H1 (cell line): ENCODE results near the gene CUL1. TPM values are rescaled to one million over a fixed set of nuclear protein-coding genes. Genes with fewer than 3 reads are reported as not detected.

Source experiments
- EZH2 ChIP-seq: fragments of 200-600 bp; sonication (generic); IDR thresholded peaks from 2 replicates; pipeline ENCODE4 v1.7.1; 2012; ENCODE audit warnings: low read depth, mild to moderate bottlenecking, moderate library complexity, low read length, inconsistent platforms; ENCODE audit not compliant: severe bottlenecking
- polyA plus RNA-seq, 7 experiments: library from polyadenylated mRNA; depleted of rRNA in 3 of 7; stranded (reverse) in 5 of 7; unstranded in 2 of 7; fragments of >200 nt in 5 of 7; fragments of 200-250 nt in 2 of 7; gene quantifications; 1 replicate in 5 of 7; 2 replicates in 1 of 7; 4 replicates in 1 of 7; pipeline versions ENCODE4 v1.2.1 to v1.2.3, GENCODE V29; 2011 to 2013; ENCODE audit warnings: missing spikeins in 2 of 7, mixed read lengths in 2 of 7
- total RNA-seq: library from RNA; stranded (reverse); fragmentation: NEBNext Ultra II Directional; extraction: Animal tissue kit (Norgen Biotek cat#: 25700); gene quantifications from 2 replicates; pipeline ENCODE4 v1.2.1, GENCODE V29; 2021

CUL1 gene
- total and polyA plus RNA-seq, 2 of the 8 experiments (the other 6 are each of a cell fraction or from before 2014, with no cell fraction given) = 33.0 to 77.3 TPM

DNA sequence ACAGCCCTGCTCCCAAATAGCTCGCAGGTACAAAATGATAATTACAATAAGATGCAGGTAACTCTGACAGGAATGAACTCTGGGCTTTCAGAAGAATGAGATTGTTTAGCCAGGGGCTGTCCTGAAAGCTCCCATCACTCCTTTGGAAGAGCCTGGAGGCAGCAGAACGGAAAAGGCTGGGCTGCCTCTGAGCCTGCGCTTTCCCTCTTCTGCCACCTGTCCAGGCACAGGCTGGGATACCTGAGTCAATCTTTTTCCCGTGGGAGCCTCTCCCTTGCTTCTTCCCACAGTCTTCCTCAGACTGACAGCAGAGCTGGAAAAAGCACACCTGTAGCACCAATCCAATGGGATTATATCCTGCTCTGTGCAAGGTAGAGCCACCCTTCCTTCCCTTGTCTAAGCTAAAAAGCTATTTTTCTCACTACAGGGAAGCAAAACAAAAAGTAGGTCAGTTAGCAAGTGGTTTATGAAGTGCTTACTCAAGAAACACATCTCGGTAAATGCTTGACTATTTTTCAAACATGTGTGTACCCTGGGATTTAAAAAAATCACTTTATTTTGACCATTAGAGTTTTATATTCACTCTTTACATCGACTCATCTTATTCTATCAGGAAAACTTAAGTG is 12.3 kb upstream of the CUL1 start (continued):
- TF ChIP-seq EZH2 = no peak
